GM19238 (cell line): Measurements from ENCODE around the gene SLC66A2.
"Not testable (repeated sequence)": the region's sequence is repeated elsewhere in the genome, so short reads cannot be mapped to it uniquely, and the experiment has no call there.

ENCODE experiments used
- DNase-seq: peaks from one replicate; pipeline ENCODE4 v3.0.0; 2011; ENCODE audit warnings: low spot score; ENCODE audit not compliant: insufficient read length

Gene SLC66A2

DNA sequence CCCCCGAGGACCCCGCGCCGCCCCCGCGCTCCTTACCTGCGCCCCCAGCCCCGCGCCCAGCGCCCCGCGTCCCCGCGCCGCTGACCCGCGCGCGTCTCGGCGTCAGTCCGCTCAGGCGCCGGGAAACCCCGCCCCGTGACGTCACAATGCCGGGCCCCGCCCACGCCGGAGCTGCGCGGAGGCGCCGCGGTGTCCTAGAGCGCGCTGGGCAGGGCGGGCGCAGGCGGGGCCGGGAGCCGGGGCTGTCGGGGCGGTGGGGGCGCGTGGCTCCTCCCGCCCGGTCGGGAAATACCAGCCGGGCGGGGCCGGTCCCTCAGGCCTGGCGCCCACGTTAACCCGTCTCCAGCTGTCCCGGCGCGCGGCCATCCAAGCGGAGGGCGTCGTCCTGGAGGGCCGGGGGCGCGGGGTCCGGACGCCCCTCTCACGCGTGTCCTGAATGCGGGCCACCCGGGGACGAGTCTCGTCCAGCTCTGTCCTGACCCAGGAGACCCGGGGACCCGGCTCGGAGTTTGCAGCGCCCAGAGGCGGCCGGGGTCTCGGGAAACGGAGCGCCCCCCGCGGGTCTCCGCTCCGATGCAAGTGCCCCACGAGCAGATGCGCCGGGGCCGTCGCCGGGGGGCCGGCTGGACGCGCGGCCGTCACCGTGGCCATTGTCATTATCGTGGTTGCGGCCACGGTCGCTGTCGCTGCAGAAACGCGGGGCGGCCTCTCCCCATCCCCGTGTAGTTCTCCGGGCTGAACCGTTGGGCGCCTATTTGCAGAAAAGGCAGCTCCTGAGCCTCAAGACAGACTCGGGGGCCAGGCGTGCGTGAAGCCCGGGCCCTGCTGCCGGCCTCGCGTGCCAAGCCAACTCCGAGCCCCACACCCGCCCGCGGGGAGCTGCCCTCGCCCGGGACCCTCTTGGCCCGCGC, at the start of gene SLC66A2:
Gene SLC66A2 (minus strand): TSS at position 109 of the 911 bp plus-strand sequence. CDS start 727 bp downstream, outside the sequence.
- peak; percentile 89 for DNase-seq

DNA sequence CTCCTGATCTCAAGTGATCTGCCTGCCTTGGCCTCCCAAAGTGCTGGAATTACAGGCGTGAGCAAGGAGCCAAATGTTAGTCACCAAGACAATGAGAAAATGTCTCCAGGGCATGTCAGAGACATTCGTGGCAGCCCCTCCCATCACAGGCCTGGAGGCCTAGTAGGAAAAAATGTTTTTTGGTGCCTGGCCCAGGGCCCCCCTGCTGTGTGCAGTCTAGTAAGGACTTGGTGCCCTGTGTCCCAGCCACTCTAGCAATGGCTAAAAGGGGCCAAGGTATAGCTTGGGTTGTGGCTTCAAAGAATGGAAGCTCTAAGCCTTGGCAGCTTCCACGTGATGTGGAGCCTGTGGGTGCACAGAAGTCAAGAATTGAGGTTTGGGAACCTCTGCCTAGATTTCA, 49.4 kb upstream of the SLC66A2 start:
- DNase-seq, result no peak

DNA sequence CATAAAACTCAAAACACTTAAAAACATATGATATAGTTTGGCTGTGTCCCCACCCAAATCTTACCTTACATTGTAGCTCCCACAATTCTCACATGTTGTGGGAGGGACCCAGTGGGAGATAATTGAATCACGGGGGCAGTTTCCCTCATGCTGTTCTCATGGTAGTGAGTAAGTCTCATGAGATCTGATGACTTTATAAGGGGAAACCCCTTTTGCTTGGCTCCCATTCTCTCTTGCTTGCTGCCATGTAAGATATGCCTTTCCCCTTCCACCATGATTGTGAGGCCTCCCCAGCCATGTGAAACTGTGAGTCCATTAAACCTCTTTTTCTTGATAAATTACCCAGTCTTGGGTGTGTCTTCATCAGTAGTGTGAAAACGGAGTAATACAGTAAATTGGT, 48.2 kb upstream of the SLC66A2 start:
- DNase-seq, result not testable (repeated sequence)

DNA sequence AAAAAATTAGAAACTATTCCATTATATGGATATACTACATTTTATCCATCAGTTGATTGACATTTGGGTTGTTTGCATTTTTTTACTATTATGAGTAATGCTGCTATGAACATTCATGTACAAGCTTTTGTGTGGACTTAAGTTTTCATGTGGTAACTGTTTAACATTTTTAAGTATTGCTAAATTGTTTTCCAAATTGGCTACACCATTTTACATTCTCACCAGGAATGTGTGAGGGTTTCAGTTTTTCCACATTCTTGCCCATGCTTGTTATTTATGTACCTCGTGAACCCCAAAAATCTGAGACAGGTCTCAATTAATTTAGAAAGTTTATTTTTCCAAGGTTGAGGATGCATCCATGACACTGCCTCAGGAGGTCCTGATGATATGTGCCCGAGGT, 40.0 kb upstream of the SLC66A2 start:
- no peak for DNase-seq

DNA sequence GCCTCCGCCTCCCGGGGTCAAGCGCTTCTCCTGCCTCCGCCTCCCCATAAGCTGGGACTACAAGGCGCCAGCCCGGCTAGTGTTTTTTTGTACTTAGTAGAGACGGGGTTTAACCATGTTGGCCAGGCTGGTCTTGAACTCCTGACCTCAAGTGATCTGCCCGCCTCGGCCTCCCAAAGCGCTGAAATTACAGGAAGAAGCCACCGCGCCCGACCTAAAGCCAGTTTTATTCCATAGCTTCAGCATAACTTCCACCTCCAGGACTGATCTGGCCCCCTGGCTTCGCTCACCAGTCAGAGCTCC, 37.7 kb upstream of the SLC66A2 start:
- no peak for DNase-seq

DNA sequence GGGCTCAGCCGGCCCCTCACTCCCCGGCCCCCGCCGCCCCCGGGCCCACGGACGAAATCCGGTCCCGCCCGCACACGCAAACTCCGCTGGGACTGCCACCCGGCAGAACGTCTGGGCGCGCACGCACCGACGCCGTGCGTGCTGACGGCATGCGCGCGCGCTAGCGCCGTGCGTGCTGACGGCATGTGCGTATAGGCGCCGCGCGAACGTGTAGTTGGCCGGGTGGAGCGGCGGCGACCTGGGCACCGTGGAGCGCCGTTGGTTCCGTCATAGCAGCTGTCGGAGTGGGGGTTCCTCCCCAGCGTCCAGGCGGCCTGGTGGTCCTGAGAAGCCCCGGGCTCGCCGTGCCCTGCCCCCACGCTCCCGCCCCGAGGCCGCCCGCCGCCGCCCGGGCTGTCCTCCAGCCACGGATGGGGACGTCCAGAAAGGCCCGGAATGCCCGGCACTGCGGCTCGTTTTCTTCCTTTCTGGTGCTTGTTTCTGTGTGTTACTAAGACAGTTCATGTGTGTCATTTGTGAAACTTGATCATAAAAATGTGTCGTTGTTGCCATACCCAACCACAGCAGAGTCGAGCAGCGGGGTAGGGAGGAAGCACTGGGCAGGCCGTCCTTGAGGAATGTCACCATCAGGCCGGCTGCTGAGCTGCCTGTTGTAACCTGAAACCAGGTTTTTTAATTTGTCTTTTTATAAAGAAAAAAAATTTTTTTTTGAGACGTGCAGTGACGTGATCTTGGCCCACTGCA, 37.2 kb upstream of the SLC66A2 start, which contains the start of gene TXNL4A:
Gene TXNL4A (minus strand): TSS at position 113 of the 744 bp plus-strand sequence. CDS start 171 bp downstream, outside the sequence.
- DNase-seq, result peak; percentile 86

DNA sequence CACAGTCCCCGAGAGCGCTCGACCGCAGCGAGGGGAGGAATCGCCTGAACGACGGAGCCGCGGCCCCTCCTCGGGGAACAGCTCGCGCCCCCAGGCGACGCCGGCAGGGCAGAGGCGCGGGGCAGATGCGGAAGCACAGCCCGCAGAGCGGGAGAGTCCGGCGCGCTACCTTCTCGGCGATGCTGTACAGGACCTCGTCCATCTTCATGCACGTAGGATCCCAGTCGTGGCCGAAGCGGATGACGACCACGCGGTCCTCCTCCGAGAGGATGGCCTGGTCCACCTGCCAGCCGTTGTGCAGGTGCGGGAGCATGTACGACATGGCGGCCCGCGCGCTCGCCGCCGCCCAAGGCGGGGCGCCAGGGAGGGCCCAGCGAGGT, 36.6 kb upstream of the SLC66A2 start:
- DNase-seq, result peak; percentile 79

DNA sequence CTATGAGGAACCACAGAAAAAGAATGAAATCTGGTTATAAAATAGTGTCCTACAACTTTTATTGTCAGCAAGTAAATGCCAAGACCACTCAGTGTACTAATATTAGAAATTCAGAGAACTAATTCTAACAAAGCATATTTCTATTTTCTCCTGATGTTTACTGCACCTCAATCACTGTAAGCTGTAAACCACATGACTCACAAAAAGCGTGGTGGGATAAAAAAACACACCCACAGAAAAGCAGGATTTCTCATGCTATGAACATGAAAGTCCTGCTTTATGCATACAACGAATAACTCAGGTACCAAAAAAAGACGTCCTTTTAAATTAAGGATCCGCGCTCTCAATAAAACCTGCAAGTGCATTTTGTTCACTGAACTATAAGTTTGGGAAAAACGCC, 36.1 kb upstream of the SLC66A2 start:
- no peak for DNase-seq

DNA sequence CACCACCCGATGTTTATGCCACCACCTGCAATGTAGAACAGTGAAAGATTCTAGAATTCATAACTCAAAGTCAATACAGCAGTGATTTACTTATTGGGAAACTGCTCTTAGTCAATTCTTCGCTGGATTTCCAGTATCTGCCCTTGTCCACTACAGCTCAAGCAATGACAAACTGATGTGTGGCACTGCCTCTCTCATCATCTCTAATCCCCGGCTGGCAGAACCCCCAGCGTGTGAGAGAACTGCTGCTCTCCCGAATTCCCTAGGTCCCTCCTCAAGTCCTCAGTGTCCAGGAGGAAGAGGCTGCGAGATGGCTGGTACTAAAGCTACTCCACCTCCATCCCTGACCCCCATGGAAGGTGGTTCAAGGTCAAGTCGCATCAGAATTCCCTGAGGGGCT, 35.3 kb upstream of the SLC66A2 start:
- DNase-seq, result no peak

DNA sequence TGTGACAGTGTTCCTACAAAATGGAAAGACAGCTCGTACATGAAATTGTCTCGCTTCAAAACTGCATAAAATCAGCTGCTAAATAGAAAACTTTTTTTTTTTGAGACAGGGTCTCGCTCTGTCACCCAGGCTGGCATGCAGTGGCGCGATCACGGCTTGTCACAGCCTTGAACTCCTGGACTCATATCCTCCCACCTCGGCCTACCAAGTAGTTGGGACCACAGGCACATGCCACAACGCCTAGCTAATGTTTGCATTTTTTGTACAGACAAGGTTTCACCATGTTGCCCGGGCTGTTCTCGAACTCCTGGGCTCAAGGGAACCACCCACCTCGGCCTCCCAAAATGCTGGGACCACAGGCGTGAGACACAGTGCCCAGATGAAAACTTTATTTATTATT, 33.7 kb upstream of the SLC66A2 start:
- DNase-seq, result no peak

DNA sequence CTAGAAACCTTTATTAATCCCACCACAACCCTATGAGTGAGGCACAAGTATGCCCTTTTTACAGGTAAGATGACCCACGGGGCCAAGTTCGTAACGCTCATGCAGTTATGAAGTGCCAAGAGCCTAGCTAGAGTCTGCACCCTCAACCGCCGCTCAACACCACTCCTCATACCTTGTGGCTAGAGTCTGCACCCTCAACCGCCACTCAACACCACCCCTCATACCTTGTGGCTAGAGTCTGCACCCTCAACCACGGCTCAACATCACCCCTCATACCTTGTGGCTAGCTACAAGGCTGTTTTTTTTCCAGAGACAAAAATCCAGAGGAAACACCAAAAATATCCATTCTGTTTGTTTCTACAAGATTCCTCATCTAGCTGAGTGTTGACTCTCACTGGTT, 32.3 kb upstream of the SLC66A2 start:
- no peak for DNase-seq

DNA sequence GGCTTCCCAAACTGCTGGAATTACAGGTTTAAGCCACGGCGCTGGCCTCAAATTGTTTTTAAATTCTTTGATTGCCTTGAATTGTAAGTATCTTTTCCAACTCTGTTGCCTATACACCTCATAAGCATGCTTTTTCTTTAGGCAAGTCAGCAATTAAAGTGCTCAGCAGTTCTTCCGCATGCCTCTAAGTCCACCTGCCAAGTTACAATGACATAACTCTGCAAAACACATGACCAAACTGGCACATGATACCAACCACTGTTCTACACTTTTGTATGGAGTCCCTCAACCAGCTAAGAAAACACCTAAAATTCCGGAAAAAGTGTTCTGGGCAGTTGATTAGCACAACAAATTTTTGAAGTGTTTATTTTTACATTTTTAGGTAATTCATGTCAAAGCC, 31.8 kb upstream of the SLC66A2 start:
- no peak for DNase-seq

DNA sequence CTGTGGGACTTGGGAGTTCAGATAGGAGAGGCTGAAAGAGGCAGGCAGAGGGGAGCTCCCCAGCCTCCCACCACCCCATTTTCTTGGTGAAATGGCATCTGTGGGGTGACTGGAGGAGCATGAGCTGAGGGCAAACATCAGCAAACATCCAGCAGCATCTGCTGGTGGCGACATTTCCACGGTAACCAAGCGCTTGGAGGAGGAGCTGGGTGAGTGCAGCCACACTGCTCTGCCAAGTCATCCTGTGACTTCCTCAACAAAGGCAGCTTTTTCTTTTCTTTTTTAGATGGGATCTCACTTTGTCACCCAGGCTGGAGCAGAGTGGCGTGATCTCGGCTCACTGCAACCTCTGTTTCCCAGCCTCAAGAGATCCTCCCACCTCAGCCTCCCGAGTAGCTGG, 31.3 kb upstream of the SLC66A2 start:
- DNase-seq, result no peak

DNA sequence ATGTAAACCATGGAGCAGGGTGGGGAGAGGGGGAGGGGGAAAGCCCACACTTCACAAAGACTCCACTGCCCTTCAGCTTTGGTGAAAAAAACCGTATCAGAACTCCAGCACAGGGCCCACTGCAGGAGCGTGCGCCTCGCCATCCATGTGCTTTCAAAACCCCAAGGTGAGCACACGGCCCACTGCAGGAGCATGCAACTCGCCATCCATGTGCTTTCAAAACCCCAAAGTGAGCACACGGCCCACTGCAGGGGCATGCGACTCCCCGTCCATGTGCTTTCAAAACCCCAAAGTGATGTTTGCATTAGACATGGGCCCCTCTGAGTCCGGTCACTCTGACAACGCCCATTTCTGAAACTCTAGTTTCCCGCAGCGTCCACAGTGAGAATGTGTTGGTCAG, 29.1 kb upstream of the SLC66A2 start:
- DNase-seq, result no peak

DNA sequence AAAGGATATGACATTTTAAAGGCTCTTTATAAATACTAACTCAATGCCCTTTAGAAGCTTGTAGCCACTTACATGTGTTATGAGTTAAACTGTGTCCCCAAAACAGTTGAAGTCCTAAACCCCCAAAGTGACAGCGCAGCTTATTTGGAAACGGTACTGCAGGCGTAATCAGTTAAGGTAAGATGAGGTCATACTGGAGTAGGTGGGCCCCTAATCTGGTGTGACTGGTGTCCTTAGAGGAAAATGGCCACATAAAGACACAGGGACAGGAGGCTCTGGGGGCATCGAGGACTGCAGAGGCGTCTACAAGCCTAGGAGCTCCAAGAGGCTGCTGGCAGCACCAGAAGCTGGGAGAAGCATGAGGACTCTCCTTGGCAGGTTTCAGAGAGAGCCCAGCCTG, 28.4 kb upstream of the SLC66A2 start:
- no peak for DNase-seq

DNA sequence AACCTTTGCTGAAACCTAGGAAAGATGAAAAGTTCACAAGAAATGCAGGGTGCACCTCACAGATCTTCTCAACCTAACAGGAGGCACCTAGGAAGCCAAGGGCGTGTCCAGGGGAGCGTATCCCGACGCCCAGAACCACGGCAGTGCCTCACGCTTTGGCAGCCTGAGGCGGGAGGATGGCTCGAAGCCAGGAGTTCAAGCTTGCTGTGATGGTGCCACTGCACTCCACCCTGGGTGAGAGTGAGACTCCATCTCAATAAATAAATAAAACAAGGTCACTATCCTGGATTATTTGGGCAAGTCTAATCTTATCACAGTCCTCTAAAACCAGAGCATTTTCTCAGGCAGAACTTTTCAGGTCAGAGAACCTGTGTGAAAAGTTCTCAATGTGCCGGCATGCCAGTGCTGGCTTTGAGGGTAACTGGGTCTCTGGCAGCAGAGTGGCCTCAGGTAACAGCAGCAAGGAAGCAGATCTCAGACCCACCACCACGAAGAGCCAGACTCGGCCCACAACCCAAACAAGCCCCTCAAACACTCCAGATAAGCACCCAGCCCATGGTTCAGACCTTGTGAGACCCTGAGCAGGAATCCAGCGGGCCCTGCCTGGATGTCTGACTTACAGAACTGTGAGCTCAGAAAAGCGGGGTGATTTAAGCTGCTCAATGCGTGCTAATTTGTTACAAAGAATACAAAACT, 24.7 kb upstream of the SLC66A2 start:
- no peak for DNase-seq

DNA sequence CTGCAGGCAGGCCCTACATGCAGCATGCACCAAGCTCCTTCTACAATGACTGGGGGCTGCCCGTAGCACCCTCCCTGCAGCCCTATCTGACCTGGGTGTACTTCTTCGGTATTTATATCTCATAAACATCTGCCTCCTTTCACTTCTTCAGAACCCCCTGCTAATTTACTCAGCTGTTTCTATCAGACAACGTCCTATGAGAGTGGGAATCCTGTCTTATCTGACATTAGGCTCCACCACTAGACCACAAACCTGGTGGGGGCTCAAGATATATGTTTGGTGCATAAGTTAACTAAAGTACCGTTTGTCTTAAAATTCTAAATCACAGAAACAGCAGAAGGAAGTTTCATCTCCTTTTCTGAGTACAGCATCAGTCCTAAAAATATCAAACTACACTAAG, 23.6 kb upstream of the SLC66A2 start:
- no peak for DNase-seq

DNA sequence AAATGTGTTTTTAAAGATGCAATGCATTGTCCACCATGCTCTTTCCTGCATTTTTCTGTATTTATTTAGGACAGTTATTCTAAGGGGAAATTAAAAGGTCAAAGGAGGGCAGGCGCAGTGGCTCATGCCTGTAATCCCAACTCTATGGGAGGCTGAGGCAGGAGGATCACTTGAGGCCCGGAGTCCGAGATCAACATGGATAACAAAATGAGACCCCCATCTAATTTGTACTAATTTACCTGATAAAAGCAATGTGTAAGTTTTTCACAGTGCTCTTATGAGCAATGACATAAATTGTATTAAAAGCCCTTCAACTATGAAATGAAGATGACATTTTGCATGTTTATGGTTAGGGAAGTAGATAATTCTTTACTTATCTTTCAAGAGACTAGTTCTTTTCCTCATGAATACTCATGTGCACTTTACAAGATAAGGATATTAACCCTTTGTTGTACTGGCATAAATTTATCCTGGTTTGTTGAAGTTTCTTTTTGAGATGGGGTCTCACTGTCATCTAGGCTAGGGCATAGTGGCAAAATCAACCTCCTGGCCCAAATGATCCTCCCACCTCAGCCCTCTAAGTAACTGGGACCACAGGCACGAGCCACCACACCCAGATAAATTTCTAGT, 22.7 kb upstream of the SLC66A2 start:
- DNase-seq, result no peak

DNA sequence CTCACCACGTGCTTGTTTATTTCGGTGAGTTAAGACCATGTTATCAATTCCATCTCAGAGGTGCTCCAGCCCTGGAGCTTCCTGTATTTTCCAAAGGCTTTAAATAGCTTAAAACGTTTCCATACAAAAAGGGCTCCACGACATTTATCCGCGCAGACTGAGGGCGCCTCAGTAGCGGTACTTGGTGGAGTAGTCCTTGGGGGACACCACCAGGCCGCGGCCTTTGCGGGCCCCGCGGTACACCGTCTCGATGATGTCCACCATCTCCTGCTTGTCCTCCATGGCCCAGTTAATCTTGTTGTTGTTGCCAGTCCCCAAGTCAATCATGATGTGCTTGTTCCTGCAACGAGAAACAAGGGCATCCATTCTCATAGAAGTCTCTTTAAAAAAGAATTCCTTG, 22.1 kb upstream of the SLC66A2 start:
- DNase-seq, result no peak

DNA sequence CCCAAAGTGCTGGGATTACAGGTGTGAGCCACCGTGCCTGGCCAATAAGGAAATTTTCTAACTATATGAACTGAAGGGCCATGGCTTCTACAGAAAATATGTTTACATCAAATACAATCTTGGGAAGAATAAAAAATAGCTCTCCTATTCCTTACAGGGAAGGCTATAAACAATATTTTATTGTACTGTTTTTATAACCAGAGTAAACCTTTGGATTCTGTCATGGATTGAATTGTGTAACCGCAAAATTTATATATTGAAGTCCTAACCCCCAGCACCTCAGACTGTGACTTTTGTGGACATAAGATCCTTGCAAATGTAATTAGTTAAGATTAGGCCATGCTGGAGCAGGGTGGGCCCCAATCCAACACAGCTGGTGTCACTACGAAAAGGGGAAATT, 21.3 kb upstream of the SLC66A2 start:
- no peak for DNase-seq

DNA sequence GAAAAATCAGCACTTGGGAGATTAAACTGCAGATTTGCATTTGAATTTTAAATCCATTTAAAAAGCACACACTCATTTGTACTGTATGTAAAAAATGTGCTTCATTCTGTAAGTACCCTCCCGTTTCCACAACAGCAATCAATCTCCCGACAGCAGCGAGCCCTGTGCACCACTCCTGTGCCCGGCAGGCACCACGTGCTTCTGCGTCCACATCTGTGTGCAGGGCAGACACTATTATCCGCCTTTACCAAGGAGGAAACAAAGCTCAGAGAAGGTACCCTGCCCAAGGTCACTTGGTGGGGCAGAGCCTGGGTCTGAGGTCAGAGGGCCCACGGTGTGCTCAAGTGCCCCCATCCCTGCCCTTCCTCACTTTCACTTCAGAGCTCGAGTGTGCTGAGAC, 20.5 kb upstream of the SLC66A2 start:
- DNase-seq, result no peak
